Measurements from ENCODE around the gene OR10H3. TPM values are rescaled to one million over a fixed set of nuclear protein-coding genes. Genes with fewer than 3 reads are reported as not detected.

OR10H3 gene
- total and polyA plus RNA-seq, 2 experiments from 2014 or later = not detected

DNA sequence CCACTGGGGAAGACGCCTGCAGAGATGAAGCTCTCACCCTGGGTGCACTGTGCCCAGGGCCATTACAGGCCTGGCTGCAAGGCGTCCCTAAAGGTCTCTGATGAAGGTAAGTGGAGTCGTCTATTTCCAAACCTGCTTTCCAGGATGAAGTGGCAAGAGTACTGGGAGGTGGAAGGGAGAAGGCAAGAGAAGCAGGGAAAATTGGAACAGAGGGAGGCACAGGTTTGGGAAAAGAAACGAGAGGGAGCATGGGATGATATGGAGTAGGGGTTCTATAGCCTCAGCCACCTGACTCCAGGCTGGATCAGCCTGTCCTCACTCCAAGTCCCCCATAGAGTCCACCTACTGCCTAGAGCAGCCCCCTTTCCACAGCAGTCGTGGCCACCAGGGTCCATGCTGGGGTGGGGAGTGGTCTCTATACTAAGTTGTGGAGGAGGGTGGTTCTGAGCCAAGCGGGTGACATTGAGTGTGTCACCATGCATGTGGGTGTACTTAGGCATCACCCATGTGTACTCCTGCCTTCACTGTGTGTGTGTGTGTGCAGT is 49.9 kb downstream of the OR10H3 start, which contains the start of gene OR10H5:
OR10H5 (plus strand) TSS at position 51 of the 545 bp plus-strand sequence. CDS start 6,388 bp downstream, outside the sequence.
- Histone ChIP-seq H2AFZ (no peak within 1 kb of the TSS), H3K4me2 (ENCODE audit: unreplicated experiment) (no peak within 1 kb of the TSS), H3K27ac (no peak within 1 kb of the TSS), H3K4me1 (ENCODE audit: insufficient read depth) (no peaks in the 10 kb centered on the region), H3F3A (ENCODE audit: insufficient read depth) (no peaks in the 10 kb centered on the region), H3K9ac (no peak within 1 kb of the TSS), H3K79me2 (ENCODE audit: insufficient read depth) (no peaks in the 10 kb centered on the region), H3K9me3 (ENCODE audit: low read depth) (no peaks in the 10 kb centered on the region), H3K4me3 (no peak within 1 kb of the TSS), H3K36me3 (ENCODE audit: low read depth) (no peaks in the 10 kb centered on the region), H4K20me1 (ENCODE audit: insufficient read depth) (no peaks in the 10 kb centered on the region), H3K9me2 (ENCODE audit: insufficient read depth) (no peaks in the 10 kb centered on the region), H3K27me3 (replicated peaks; ENCODE audit: insufficient read depth) (no peaks in the 10 kb centered on the region)
- no peak for DNase-seq
- WGBS, 2 experiments (ENCODE audit: low coverage in 1 of 2, low lambda C conversion rate in 2 of 2, missing lambda C conversion rate in 2 of 2) = 18 to 21% methylated on average over 6 of the region's 6 CpGs
- no peak for TF ChIP-seq EZH2 (IDR thresholded peaks at IDR 0.05; ENCODE audit: insufficient read depth, poor library complexity, severe bottlenecking)
- in situ Hi-C loops (cut with MboI) = no loop called here

- Histone ChIP-seq H3K4me3 (no peak overlapping the region), H4K20me1 (ENCODE audit: insufficient read depth) (no peaks in the 10 kb centered on the region), H3K79me2 (ENCODE audit: insufficient read depth) (no peaks in the 10 kb centered on the region), H3F3A (ENCODE audit: insufficient read depth) (no peaks in the 10 kb centered on the region), H3K27me3 (replicated peaks; ENCODE audit: insufficient read depth) (no peaks in the 10 kb centered on the region), H3K9ac (no peak overlapping the region), H3K27ac (no peak overlapping the region), H3K4me2 (ENCODE audit: unreplicated experiment) (no peak overlapping the region), H3K9me2 (ENCODE audit: insufficient read depth) (no peaks in the 10 kb centered on the region), H3K9me3 (ENCODE audit: low read depth) (no peaks in the 10 kb centered on the region), H3K4me1 (ENCODE audit: insufficient read depth) (no peaks in the 10 kb centered on the region), H3K36me3 (ENCODE audit: low read depth) (no peaks in the 10 kb centered on the region), H2AFZ (no peak overlapping the region)
- no peak for DNase-seq
- no peak for TF ChIP-seq EZH2phosphoT487 (IDR thresholded peaks at IDR 0.05; ENCODE audit: insufficient read depth, low read depth)
- no peak for TF ChIP-seq EZH2 (IDR thresholded peaks at IDR 0.05; ENCODE audit: insufficient read depth, poor library complexity, severe bottlenecking)
- WGBS, 2 experiments (ENCODE audit: low coverage in 1 of 2, low lambda C conversion rate in 2 of 2, missing lambda C conversion rate in 2 of 2) = 21 to 36% methylated on average over 4 of the region's 4 CpGs
- in situ Hi-C loops (cut with MboI) = no loop called here
These were observed 50.9 kb downstream of the OR10H3 start for GRCh38 chr19:15788594-15789270.

- no peak for DNase-seq
- Histone ChIP-seq H3K27ac (no peak overlapping the region), H3K9ac (no peak overlapping the region), H3K4me3 (no peak overlapping the region), H4K20me1 (ENCODE audit: insufficient read depth) (no peaks in the 10 kb centered on the region), H3K9me2 (ENCODE audit: insufficient read depth) (no peaks in the 10 kb centered on the region), H2AFZ (no peak overlapping the region), H3K4me1 (ENCODE audit: insufficient read depth) (no peaks in the 10 kb centered on the region), H3K9me3 (ENCODE audit: low read depth) (no peaks in the 10 kb centered on the region), H3K36me3 (ENCODE audit: low read depth) (no peaks in the 10 kb centered on the region), H3K79me2 (ENCODE audit: insufficient read depth) (no peaks in the 10 kb centered on the region), H3K27me3 (replicated peaks; ENCODE audit: insufficient read depth) (no peaks in the 10 kb centered on the region), H3F3A (ENCODE audit: insufficient read depth) (no peaks in the 10 kb centered on the region), H3K4me2 (ENCODE audit: unreplicated experiment) (no peak overlapping the region)
- TF ChIP-seq EZH2phosphoT487 (IDR thresholded peaks at IDR 0.05; ENCODE audit: insufficient read depth, low read depth) (no peak), EZH2 (IDR thresholded peaks at IDR 0.05; ENCODE audit: insufficient read depth, poor library complexity, severe bottlenecking) (no peak)
- 22 to 24% methylated on average over 6 of the region's 6 CpGs for WGBS, 2 experiments (ENCODE audit: low coverage in 1 of 2, low lambda C conversion rate in 2 of 2, missing lambda C conversion rate in 2 of 2)
- in situ Hi-C loops (cut with MboI) = no loop called here
These were observed 52.3 kb downstream of the OR10H3 start for GRCh38 chr19:15790096-15790495.

Other genes with a start within 250 kb of the OR10H3 start
- not detected in 2 replicates for gene CYP4F22, start 229.5 kb upstream of the OR10H3 start, total RNA-seq (2014; rRNA removed; shearing (Covaris generic))
- gene CYP4F22, start 229.5 kb upstream of the OR10H3 start, polyA plus RNA-seq (2016; fragmentation: Nextera tagmentation; extraction: Ambion mirVana) = not detected in 2 replicates
- not detected in 2 replicates for gene CYP4F8, start 122.8 kb upstream of the OR10H3 start, total RNA-seq (2014; rRNA removed; shearing (Covaris generic))
- not detected in 2 replicates for gene CYP4F8, start 122.8 kb upstream of the OR10H3 start, polyA plus RNA-seq (2016; fragmentation: Nextera tagmentation; extraction: Ambion mirVana)
- not detected in 2 replicates for gene CYP4F3, start 97.1 kb upstream of the OR10H3 start, total RNA-seq (2014; rRNA removed; shearing (Covaris generic))
- not detected in 2 replicates for gene CYP4F3, start 97.1 kb upstream of the OR10H3 start, polyA plus RNA-seq (2016; fragmentation: Nextera tagmentation; extraction: Ambion mirVana)
- not detected in 2 replicates for gene CYP4F12, start 64.9 kb upstream of the OR10H3 start, total RNA-seq (2014; rRNA removed; shearing (Covaris generic))
- not detected in 2 replicates for gene CYP4F12, start 64.9 kb upstream of the OR10H3 start, polyA plus RNA-seq (2016; fragmentation: Nextera tagmentation; extraction: Ambion mirVana)
- not detected in 2 replicates for gene OR10H2, start 10.0 kb upstream of the OR10H3 start, total RNA-seq (2014; rRNA removed; shearing (Covaris generic))
- not detected in 2 replicates for gene OR10H2, start 10.0 kb upstream of the OR10H3 start, polyA plus RNA-seq (2016; fragmentation: Nextera tagmentation; extraction: Ambion mirVana)
- gene OR10H5, start 49.7 kb downstream of the OR10H3 start, total RNA-seq (2014; rRNA removed; shearing (Covaris generic)) = not detected in 2 replicates
- not detected in 2 replicates for gene OR10H5, start 49.7 kb downstream of the OR10H3 start, polyA plus RNA-seq (2016; fragmentation: Nextera tagmentation; extraction: Ambion mirVana)
- gene OR10H1, start 77.7 kb downstream of the OR10H3 start, total RNA-seq (2014; rRNA removed; shearing (Covaris generic)) = not detected in 2 replicates
- gene OR10H1, start 77.7 kb downstream of the OR10H3 start, polyA plus RNA-seq (2016; fragmentation: Nextera tagmentation; extraction: Ambion mirVana) = not detected in 2 replicates
- not detected in 2 replicates for gene CYP4F2, start 160.1 kb downstream of the OR10H3 start, total RNA-seq (2014; rRNA removed; shearing (Covaris generic))
- not detected in 2 replicates for gene CYP4F2, start 160.1 kb downstream of the OR10H3 start, polyA plus RNA-seq (2016; fragmentation: Nextera tagmentation; extraction: Ambion mirVana)
- not detected in 2 replicates for gene CYP4F11, start 196.5 kb downstream of the OR10H3 start, total RNA-seq (2014; rRNA removed; shearing (Covaris generic))
- gene CYP4F11, start 196.5 kb downstream of the OR10H3 start, polyA plus RNA-seq (2016; fragmentation: Nextera tagmentation; extraction: Ambion mirVana) = not detected in 2 replicates
- gene OR10H4, start 211.0 kb downstream of the OR10H3 start, total RNA-seq (2014; rRNA removed; shearing (Covaris generic)) = not detected in 2 replicates
- not detected in 2 replicates for gene OR10H4, start 211.0 kb downstream of the OR10H3 start, polyA plus RNA-seq (2016; fragmentation: Nextera tagmentation; extraction: Ambion mirVana)